Bronchial epithelial cell (primary cell): ENCODE results near the gene SRSF2. TPM values are rescaled to one million over a fixed set of nuclear protein-coding genes. Genes with fewer than 3 reads are reported as not detected.

Experiments
- DNase-seq: peaks from one replicate; pipeline ENCODE4 v3.0.0-alpha.2; 2010; ENCODE audit warnings: low read depth
- FAIRE-seq: peaks from 2 replicates; lab custom pipeline; 2011; peaks lifted over from hg19 to GRCh38; lab: Jason Lieb, UNC
- H3K27me3 ChIP-seq: 2 replicates; pipeline ENCODE4 v1.5.1; 2011; ENCODE audit warnings: low read length; ENCODE audit not compliant: control insufficient read depth, insufficient read depth
- H3K36me3 ChIP-seq: 2 replicates; pipeline ENCODE4 v1.5.1; 2011; ENCODE audit warnings: low read length; ENCODE audit not compliant: control insufficient read depth, insufficient read depth
- H3K4me3 ChIP-seq: 2 replicates; pipeline ENCODE4 v1.5.1; 2011; ENCODE audit warnings: mild to moderate bottlenecking, low read depth, low read length, control low read depth
- CTCF ChIP-seq: IDR thresholded peaks from 2 replicates; pipeline ENCODE4 v1.5.1; 2011; ENCODE audit warnings: mild to moderate bottlenecking, moderate library complexity, low read length, control low read depth, inconsistent platforms; ENCODE audit not compliant: insufficient read depth, severe bottlenecking
- total RNA-seq: library from RNA; depleted of rRNA; stranded (reverse); fragments of >200 nt; gene quantifications from 2 replicates; pipeline ENCODE4 v1.2.1, GENCODE V29; 2014

SRSF2 gene
- total RNA-seq, 1 donor from 2014 or later, result 57.9 TPM

- no peak for TF ChIP-seq CTCF
- H3K4me3 ChIP-seq, result no peak overlapping the region
- DNase-seq (no peak), FAIRE-seq (no peak)
- peaks cover 7% of the 10 kb centered on the region for H3K36me3 ChIP-seq
- H3K27me3 ChIP-seq, result no peaks in the 10 kb centered on the region
These were observed 50.4 kb downstream of the SRSF2 start for GRCh38 chr17:76686538-76687297.

- no peak for FAIRE-seq
- H3K27me3 ChIP-seq, result no peaks in the 10 kb centered on the region
- H3K36me3 ChIP-seq, result peaks cover 8% of the 10 kb centered on the region
- H3K4me3 ChIP-seq, result no peak overlapping the region
- no peak for TF ChIP-seq CTCF
- no peak for DNase-seq
These were observed 51.3 kb downstream of the SRSF2 start for GRCh38 chr17:76685846-76686245.

- no peak for TF ChIP-seq CTCF
- H3K27me3 ChIP-seq, result no peaks in the 10 kb centered on the region
- DNase-seq (no peak), FAIRE-seq (no peak)
- H3K36me3 ChIP-seq, result peaks cover 7% of the 10 kb centered on the region
- H3K4me3 ChIP-seq, result no peak overlapping the region
These were observed 51.8 kb downstream of the SRSF2 start for GRCh38 chr17:76685366-76685765.

GRCh38 chr17:76684756-76685155 lies 52.4 kb downstream of the SRSF2 start:
- no peaks in the 10 kb centered on the region for H3K27me3 ChIP-seq
- DNase-seq, result no peak
- TF ChIP-seq CTCF, result no peak
- no peak for FAIRE-seq
- H3K36me3 ChIP-seq, result peaks cover 7% of the 10 kb centered on the region
- H3K4me3 ChIP-seq, result no peak overlapping the region

Other genes starting within 250 kb of the SRSF2 start
- gene RHBDF2, start 235.9 kb downstream of the SRSF2 start, total RNA-seq, result 9.9 and 10.8 TPM in 2 replicates
- 2.1 and 2.3 TPM in 2 replicates for gene CYGB, start 199.6 kb downstream of the SRSF2 start, total RNA-seq
- 0.13 TPM in 1 of 2 replicates, not detected in the other for gene PRCD, start 197.3 kb downstream of the SRSF2 start, total RNA-seq
- 38.4 and 64.4 TPM in 2 replicates for gene ST6GALNAC2, start 151.5 kb downstream of the SRSF2 start, total RNA-seq
- gene ST6GALNAC1, start 93.6 kb downstream of the SRSF2 start, total RNA-seq, result 5.0 and 10.8 TPM in 2 replicates
- gene MXRA7, start 26.4 kb downstream of the SRSF2 start, total RNA-seq, result 80.6 and 95.9 TPM in 2 replicates
- gene JMJD6, start 10.7 kb downstream of the SRSF2 start, total RNA-seq, result 16.6 and 19.5 TPM in 2 replicates
- gene METTL23, start 10.5 kb downstream of the SRSF2 start, total RNA-seq, result 18.7 and 22.3 TPM in 2 replicates
- gene MFSD11, start 788 bp upstream of the SRSF2 start, total RNA-seq, result 15.2 and 17.1 TPM in 2 replicates
- under 0.01 TPM in 1 of 2 replicates, not detected in the other for gene MGAT5B, start 131.1 kb upstream of the SRSF2 start, total RNA-seq